ENCODE measurements around the gene LRIG2. TPM values are rescaled to one million over a fixed set of nuclear protein-coding genes. Genes with fewer than 3 reads are reported as not detected.
"Not testable (repeated sequence)": the region's sequence is repeated elsewhere in the genome, so short reads cannot be mapped to it uniquely, and the experiment has no call there.

The LRIG2 gene
- total RNA-seq, 1 donor = 11.3 TPM

DNA sequence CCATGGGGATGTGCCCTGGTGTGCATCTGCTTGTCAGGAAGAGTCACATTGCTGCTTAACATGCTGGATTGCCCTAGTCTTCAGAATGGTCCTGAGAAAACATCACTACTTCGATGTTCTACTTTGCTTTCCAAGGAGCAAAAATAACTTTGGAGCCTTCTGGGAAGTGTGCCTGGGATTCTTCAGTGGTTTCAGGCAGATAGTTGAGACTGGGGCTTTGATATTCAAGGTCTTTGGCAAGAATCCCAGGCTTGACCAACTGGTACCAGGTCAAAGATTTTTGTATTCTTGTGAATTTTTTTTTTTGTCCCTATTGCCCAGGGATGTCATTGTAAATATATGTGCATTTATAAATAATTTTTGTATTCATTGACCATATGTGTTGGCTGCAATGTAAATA is 51.4 kb downstream of the LRIG2 start:
- no peak for DNase-seq (ENCODE audit: low read depth in 2 of 3, low spot score in 2 of 3)

DNA sequence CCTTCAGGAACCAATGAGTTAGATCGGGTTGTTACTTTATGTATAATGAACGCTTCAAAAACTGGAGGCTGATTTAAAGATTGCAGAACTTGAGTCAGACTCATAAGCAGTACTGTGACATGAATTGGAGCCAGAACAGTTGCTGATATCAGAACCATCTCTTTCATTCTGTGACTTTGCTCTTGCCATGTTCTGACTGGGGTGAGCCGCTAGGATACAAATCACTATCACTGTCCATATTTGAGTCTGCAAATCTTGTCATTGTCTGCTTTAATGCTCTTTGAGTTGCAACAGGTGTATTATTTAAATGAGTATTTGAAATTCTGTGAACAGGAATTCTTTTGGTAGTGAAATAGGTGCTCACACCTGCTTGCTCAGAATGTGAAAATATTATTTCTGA is 52.5 kb downstream of the LRIG2 start:
- no peak for DNase-seq (ENCODE audit: low read depth in 2 of 3, low spot score in 2 of 3)

DNA sequence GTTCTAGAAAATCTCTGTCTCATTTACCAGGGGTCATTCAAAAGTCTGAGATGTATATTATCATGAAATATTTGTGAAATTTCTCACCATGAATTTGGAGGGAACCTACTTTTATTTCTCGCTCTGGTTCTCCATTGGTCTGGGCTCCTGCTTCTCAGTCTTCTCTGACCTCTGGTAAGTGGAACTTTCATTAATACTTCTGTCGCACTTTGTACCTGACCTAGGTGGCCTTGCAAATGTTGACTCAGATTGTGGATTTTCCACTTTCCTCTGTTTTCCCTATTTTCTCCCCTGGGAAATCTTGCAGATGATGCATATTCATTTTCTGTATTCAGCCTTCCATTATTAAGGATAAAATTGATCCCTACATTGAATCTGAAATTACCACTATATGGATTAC is 53.2 kb downstream of the LRIG2 start:
- DNase-seq (ENCODE audit: low read depth in 2 of 3, low spot score in 2 of 3) = no peak

DNA sequence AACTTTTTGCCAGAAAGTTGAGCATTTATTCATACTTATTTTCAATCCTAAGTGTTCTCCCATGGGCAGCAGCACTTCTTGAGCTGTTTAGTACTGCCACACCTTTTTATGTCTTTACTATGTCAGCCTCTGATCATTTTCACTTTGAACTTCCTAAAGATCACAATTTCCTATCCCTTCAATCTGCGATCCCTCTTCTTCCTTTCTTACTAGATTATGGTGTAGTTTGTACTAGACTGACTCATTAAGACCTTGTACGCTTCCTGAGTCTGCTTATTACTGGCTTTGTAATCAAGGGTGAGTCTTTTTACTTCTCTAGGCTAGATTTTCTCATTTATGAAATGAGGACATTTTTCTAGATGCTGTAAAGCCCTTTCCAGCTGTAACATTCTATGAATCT is 55.1 kb downstream of the LRIG2 start:
- no peak for DNase-seq (ENCODE audit: low read depth in 2 of 3, low spot score in 2 of 3)

DNA sequence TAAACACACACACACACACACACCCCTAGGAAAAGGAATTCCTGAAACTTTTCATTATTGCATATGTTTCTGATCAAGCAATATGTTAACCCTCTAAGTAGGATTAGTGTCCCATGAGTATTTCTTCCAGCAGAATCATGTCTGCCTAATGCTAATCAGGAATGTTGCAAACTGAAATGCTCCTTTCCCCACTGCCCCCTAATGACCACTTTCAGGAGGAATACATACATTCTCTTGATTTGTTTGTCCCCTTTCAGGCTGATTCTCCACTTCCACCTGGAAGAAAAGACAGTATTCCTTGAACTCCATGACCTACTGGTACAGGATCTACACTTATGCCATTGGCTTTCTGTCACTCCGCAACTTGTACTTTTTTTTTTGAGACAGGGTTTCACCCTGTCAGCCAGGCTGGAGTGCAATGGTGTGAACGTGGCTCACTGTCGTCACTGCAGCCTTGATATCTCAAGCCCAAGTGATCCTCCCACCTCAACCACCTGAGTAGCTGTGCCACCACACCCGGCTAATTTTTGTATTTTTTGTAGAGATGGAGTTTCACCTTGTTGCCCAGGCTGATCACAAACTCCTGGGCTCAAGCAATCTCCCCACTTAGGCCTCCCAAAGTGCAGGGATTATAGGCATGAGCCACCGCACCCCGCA is 56.7 kb downstream of the LRIG2 start:
- DNase-seq (ENCODE audit: low read depth in 2 of 3, low spot score in 2 of 3) = no peak

DNA sequence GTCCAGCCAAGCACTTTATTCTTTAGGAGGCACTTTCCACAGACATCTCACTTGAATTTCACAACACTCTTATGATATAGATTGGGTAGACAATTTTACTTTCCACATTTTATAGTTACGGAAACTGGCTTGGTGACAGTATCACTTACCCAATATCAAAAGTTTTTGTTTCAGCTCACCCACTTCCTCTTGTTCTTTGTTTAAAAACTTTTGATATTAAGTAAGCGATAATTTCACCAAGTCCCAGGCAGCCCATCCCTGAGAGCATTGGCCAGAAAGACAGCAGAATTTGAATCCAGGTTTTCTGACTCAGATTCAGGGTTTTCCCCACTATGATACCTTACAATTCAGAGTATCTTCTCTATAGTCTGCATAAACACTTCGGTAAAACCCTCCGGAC is 60.0 kb downstream of the LRIG2 start:
- no peak for DNase-seq (ENCODE audit: low read depth in 2 of 3, low spot score in 2 of 3)

DNA sequence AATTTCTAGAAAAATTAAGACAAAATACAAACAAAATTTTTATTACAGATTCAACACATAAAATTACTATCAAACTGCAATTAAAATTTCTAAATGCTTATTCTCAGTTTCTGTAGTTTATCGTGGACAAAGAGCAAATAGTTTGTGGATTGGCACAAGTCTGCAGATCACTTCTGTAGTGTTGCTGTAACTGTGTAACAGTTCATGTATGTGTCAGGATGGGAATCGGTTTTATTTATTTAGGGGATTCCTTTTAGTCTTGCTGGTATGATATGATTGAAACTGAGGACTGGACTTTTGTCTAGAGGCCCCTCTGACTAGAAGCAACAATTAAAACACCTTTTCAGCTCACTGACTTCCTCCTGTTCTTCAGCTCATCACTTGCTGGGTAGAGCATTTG is 60.8 kb downstream of the LRIG2 start:
- no peak for DNase-seq (ENCODE audit: low read depth in 2 of 3, low spot score in 2 of 3)

DNA sequence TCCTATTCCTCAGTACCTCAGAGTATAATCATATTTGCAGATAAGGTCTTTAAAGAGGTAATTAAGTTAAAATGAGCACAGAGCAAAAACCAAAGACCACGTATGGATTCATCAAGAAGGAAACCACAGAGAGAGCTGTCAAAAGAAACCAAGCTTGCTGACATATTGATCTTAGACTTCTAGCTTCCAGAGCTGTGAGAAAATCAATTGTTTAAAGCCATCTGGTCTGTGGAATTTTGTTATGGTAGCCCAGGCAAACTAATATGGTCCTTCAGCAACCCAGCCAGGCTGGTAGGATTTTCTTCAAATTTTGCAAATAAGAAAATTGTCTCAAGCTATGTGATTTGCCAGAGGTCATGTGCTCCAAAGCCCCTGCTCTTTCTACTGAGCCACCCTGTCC is 62.5 kb downstream of the LRIG2 start:
- no peak for DNase-seq (ENCODE audit: low read depth in 2 of 3, low spot score in 2 of 3)

DNA sequence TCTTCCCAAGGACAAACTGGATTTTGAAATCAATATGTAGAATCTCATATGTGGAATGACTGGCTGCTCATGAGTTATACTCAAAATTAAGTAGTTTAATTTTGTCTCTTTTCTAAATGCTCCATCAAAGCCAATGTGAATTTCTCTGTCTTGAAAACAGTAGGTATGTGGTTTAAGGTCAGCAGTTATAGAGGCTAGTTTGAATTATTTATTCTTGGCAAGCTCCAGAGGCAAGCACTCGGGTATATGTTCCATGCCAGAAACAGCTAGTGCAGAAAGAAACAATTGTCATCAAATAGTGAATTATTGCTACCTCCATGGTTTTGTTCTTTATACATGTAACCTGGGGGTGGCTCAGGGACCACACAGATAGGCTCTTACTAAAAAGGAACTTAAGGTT is 63.5 kb downstream of the LRIG2 start:
- no peak for DNase-seq (ENCODE audit: low read depth in 2 of 3, low spot score in 2 of 3)

DNA sequence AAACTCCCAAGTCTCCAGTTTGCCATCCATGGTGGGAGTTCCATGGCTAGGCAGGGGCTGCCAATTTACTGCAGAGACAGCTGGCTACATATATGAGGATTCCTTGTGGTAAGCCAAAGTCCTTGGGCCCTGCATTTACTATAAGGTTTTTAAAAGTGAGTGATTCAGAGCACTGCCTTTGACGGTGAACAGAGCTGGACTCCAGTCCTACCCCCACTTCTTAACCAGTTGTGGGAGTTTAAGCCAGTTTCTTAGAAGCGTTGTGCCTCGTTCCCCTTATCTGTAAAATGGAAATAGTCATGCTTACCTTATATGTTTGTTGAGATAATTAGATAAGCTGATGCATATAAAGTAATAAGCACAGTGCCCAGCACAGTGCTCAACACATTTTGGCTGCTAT is 64.6 kb downstream of the LRIG2 start:
- DNase-seq (ENCODE audit: low read depth in 2 of 3, low spot score in 2 of 3) = no peak

DNA sequence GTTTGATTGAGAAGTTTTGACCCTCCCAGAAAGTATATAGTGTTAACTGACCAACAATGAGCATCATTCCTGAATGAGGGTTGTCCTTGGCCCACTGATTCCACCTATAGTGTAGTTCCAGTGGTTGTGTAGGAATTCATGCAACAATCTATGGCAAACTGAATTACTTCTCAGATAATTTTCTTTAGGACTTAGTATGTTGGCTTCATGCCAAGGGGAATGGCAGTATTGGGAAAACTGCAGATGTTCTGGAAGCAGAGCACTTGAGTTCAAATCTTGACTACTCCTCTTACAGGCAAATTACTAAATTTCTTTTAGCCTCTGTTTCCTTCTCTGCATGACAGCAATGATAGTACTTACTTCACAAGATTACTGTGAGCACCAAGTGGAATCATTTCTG is 65.8 kb downstream of the LRIG2 start:
- DNase-seq (ENCODE audit: low read depth in 2 of 3, low spot score in 2 of 3) = no peak

DNA sequence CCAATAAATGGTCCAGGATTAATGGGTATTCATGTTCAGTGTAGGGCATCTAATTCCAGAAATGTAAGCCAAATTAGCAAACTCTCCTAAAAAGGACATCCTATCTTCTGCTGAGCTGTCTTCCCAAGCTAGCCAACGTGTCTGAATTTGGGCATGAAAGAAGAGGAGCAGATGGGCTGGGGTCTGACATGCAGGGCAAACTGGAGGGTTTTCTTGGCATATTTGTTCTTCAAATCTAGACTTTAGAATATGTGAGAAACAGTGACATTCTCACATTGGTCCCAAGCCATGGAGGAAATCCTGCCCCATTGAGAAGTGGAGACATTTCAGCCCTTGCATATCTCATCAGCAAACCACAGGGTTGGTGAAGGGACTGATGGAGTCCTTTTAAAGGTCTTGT is 67.2 kb downstream of the LRIG2 start:
- no peak for DNase-seq (ENCODE audit: low read depth in 2 of 3, low spot score in 2 of 3)

DNA sequence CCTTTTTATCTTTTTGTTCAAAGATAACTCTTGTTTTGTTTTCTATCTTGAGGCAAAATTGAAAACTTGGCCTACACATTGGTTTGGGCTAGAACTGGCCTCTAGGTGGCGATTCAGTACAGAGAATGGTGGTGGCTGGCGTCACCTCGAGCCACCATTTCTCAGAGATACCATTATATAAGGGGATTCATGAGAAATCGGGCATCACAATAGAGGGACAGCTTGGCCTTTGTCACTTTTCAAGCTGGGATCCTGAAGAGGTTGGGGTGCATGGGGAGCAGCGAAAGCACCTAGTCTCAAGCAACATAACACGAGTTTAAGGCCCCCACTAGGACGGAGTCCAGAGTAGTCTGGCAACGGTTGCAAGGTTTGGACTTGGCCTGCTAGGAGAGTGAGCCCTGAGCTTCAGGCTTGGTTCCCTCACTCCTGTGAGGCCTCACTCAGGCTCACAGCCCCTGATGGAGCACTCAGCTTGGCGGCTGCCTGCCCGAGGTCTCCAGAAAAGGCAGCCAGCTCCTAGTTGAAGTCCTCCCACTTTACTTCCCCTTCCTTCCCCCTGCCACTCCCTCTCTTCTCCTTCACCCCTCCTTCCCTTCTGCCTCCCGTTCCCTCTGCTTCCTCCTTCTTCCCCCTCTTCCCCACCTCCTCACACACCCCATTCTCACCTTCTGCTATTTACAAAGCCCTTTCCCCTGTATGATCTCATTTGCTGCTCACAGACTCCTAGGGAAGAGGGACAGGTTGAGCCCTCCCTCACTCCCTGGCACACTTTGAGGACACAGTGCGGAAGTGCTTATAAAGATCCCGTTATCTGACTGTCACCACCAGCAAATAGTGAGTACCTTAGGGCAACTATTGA is 67.8 kb downstream of the LRIG2 start:
- peak; percentile 21 to 79 (median 49) for DNase-seq (ENCODE audit: low read depth in 2 of 3, low spot score in 2 of 3)

DNA sequence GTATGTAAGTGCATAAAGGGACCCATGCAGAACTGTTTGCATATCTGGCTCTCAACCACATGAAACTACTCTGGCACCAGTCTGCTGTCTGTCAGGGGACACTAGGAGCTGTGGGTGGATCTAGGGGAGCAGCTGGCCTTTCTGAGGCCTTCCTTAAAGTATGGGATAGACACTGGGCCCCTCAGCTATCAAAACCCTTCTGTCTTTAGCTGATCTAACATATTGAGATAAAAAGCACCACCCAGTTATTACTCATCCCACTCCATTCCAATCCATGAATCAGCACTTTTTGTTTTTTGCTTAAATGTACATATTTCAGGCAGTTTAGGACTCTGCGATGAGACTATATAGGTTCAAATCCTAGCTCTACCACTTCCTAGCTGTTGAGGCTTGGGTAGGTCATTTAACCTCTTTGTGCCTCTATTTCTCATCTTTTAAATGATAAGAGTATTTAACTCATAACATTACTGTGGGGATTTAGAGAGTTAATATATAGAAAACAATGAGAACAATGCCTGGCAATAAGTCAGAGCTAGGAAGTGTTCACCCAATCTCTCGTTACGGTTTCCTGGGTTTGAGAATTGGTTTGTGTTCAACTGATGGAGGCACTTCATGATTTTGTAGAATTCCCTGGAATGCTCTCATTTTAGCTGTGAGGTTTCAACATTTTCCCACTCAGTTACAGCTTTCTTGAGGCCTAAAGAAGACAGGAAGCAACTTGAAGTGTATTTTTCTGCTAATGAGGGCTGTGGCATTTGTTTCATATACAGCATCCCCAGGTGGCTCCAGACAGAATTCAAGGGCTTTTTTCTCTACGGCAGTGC is 68.9 kb downstream of the LRIG2 start:
- no peak for DNase-seq (ENCODE audit: low read depth in 2 of 3, low spot score in 2 of 3)

DNA sequence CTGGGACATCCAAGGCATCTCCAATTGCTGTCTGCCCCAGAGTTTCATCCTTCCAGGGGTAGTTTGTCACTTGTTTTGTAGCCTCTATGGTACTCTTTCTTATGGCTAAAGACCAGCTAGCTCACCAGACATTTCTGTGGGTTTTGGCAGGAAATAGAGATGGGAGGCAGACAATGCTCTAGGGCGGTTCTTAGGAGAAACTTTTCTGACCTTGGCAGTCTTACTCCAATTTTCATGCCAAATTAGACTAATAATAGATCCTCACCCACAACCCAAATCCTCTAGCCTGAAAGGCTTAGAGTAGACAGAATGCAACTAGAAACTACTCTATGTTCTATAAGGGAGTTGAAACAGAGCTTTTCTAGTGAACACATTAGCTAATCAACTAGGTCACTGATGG is 69.8 kb downstream of the LRIG2 start:
- DNase-seq (ENCODE audit: low read depth in 2 of 3, low spot score in 2 of 3) = no peak

DNA sequence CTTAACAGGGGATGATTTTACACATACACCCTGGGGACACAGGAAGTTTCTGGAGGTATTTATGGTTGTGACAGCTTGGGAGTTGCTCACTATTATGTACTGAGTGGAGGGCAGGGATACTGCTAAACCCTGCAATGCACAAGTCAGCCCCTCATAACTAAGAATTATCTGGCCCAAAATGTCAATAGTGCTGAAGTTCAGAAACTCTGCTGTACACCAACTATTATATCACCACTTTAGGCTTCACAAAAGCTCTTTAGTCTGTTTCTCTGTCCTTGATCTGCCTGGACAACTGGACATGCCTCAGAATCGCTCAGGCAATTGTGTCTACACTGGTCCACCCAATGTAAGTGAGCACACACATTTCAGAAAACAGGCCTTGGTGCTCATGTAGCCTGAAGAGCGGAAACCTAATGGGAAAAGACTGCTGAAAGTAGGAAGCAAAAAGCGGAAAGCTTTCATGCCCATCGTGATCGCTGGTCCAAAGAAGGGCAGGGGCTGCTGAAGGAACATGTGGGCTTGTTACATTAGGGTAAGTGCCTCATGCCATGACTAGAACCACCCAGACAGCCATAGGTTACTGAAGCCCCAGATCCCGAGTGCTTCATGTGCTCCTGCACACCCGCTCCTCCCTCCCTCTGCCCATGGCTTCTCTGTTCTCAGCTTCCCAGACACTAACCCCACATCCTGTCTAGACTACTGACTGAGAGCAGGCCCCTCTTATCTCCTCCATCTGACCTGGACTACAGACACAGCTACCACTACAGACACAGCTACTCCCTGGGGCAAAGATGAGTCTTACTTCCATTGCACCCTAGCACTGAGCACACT is 73.5 kb downstream of the LRIG2 start:
- peak in 2 of 3 donors; percentile 25 to 48 for DNase-seq (ENCODE audit: low read depth in 2 of 3, low spot score in 2 of 3)

DNA sequence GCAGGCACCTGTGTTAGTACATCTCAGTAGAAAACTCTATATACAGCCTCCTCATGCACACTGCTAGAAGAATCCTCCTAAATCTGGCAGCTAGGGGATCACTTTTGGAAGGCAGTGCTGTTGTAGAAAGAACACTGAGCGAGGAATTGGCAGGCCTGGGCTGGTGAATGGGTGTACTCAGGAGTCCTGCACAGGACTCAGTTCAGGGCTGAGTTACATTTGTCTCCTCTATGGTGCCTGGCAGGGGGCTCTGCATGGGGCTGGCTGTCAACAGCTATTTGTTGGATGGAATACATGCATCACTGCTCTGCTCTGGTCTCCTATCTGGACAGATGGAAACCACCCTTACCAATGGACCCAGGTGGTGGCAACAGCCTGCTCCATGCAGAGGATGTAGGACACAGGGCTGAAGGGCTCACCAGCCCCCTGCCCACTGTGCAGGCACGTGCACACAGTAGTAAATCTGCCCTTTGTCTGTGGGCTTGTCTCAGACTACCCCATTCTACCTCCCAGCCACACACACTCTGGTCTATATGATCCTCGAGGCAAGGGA is 74.2 kb downstream of the LRIG2 start:
- DNase-seq (ENCODE audit: low read depth in 2 of 3, low spot score in 2 of 3) = no peak

DNA sequence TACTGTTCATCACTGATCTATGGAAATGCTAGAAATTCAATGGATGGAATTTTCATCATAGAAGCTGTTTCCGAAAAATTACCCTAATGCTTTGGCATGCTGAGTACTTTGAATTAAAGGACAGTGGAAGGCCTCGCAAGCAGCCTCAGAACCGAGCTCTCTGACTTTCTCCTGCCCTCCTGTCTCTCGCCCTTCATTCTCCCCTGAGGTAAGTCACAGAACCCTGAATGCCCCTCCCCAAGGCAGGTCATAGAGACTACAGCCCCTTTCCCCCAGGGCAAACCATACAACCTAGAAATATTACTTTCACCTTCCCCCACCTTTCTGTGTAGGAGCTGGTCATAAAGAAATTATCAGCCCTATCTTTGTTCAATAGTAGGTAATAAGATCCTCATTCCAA is 74.8 kb downstream of the LRIG2 start:
- DNase-seq (ENCODE audit: low read depth in 2 of 3, low spot score in 2 of 3) = no peak

DNA sequence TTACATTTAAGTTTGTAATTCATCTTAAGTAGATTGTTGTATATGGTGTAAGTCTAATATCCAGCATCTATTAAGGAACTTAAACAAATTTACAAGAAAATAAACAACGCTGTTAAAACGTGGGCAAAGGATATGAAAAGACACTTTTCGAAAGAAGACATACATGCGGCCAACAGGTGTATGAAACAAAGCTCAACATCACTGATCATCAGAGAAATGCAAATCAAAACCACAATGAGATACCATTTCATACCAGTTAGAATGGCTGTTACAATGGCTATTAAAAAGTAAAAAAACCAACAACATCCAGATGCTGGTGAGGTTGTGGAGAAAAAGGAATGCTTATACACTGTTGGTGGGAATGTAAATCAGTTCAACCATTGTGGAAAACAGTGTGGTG is 77.5 kb downstream of the LRIG2 start:
- DNase-seq (ENCODE audit: low read depth in 2 of 3, low spot score in 2 of 3) = not testable (repeated sequence)

DNA sequence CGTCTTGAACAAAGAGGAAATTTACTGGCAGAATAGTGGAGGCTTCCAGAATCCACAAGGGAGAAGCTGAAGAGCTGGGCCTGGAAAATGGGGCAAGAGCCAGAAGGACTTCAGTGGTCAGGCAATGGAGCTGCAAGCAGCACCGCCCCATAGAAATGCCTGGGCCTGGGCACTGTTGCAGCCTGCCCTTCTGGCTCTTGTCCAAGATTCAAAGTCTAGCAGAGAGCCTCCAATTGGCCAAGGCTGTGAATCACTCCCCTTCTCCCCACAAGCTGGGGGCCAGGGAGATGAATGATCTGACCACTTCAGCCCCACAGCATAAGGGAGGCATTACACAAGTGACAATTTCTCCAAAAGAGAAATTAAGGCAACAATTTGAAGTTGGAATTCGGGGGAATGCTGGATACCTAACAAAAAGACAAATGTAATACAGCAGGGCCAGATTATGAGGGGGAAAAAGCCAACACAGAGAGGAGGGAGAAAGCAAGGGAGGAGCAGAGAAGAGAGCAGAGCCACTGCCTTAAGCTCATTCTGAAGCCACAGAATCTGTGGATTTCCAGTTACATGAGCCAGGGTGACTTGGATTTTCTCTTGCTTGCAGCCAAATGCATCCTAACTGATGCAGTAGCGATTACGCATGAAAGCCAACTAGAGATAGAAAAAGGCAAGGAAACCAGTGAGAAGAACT is 80.3 kb downstream of the LRIG2 start:
- DNase-seq (ENCODE audit: low read depth in 2 of 3, low spot score in 2 of 3) = no peak
